Thyroid gland (tissue), 4 donors: ENCODE data around the gene SYNJ1.

Experiments
- POLR2A ChIP-seq, 2 donors: fragments of 450-650 bp; IDR thresholded peaks; one replicate each; pipeline ENCODE4 v1.6.1; 2017; ENCODE audit warnings: antibody characterized with exemption in 2 of 2, mild to moderate bottlenecking in 2 of 2, moderate library complexity in 1 of 2
- TF ChIP-seq, protein P1 (sequence below), 6 experiments: fragments of 200-600 bp in 3 of 6; fragments of 450-650 bp in 3 of 6; sonication (generic) in 3 of 6; IDR thresholded peaks; one replicate each; pipeline ENCODE4 v1.5.1; 2016 to 2019; ENCODE audit warnings: antibody characterized with exemption in 6 of 6, mild to moderate bottlenecking in 2 of 6, inconsistent platforms in 1 of 6, moderate library complexity in 1 of 6

DNA sequence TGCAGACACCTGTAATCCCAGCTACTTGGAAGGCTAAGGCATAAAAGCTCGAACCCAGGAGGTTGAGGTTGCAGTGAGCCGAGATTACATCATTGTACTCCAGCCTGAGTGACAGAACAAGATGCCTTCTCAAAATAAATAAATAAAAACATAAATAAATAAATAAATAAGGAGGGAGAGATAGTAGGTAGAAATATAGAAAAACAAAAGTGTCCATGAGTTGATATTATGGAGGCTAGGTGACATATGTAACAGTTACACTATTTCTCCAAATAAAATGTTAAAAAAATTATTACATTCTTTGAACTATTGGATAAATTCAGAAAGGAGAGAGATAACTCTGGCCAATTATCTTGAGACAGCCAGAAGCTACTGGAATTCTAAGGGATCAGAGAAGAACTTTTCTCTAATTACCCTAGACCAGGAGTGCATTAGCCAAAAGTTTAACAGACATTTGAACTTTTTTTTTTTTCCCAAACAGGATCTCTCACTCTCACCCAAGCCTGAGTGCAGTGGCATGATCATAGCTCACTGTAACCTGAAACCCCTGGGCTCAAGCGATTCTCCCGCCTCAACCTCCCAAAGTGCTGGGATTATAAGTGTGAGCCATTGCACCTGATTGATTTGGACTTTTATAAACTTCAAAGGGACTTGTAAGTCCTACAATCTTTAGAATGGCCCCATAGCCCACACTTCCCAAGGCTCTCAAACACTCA is 17.6 kb downstream of the SYNJ1 start:
- TF ChIP-seq, protein P1, sequence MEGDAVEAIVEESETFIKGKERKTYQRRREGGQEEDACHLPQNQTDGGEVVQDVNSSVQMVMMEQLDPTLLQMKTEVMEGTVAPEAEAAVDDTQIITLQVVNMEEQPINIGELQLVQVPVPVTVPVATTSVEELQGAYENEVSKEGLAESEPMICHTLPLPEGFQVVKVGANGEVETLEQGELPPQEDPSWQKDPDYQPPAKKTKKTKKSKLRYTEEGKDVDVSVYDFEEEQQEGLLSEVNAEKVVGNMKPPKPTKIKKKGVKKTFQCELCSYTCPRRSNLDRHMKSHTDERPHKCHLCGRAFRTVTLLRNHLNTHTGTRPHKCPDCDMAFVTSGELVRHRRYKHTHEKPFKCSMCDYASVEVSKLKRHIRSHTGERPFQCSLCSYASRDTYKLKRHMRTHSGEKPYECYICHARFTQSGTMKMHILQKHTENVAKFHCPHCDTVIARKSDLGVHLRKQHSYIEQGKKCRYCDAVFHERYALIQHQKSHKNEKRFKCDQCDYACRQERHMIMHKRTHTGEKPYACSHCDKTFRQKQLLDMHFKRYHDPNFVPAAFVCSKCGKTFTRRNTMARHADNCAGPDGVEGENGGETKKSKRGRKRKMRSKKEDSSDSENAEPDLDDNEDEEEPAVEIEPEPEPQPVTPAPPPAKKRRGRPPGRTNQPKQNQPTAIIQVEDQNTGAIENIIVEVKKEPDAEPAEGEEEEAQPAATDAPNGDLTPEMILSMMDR (IDR thresholded peaks at IDR 0.05) = no peak
- TF ChIP-seq POLR2A (IDR thresholded peaks at IDR 0.05) = no peak
